Stimulated activated CD8-positive, alpha-beta memory T cell treated with anti-CD3 and anti-CD28 coated beads, Interleukin-2, amount 100 ng/mL, for 48 hours (primary cell): ENCODE results near the gene AASS.
A peak's percentile ranks its signal among the peaks of the same experiment; 100 is the strongest.
"Not testable (repeated sequence)": the region's sequence is repeated elsewhere in the genome, so short reads cannot be mapped to it uniquely, and the experiment has no call there.

Experiments used
- DNase-seq, 2 donors: peaks; one replicate each; pipeline ENCODE4 v3.0.0-alpha.2; 2020; ENCODE audit warnings: low read depth in 2 of 2

AASS gene

DNA sequence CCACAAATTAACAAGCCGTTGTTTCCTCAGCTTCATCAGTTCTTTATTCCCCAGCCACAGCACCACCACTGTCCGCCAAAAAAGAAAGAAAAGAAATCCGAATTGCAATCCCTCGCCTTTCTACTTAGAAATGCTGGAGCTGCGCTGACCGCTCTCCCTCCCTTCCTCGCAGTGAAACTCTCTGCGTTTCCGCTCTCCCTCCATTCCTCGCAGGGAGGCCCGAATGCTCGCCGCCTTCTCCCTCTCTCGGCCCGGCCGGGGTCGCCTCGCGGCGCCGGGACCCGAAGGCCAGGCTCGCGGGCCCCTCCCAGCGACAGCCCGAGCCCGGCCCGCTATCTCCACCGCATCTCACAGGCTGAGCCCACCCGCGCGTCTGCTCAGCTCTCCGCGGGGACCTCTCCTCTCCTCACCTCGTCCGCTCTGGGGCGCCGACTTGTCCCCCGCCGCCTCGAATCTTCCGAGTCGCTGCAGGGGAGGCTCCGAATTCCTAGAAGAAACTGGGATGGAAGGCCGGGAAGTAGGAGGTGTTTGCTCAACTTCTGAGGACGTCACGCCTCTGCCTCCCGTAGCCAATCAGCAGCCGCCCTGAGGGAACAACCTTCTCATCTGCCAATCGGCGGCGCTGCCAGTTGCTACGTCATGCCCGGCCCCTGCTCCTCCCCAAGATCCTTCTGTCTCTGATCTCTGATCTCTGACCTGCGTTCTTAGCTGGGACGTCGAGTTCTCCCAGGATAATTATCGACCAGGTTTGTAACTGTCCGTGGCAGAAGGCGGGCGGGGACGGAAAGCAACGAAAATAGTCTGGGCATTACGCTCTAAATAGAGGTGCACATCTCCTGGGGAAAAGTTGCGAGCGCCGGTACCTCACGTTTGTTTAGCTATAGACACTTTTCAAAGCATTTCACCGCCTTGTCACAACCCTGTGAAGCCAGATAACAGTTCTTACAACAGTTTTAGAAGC, at the start of gene AASS:
Gene AASS, minus strand, starts transcription at position 499 of the 961 bp plus-strand sequence. CDS start 10,523 bp downstream, outside the sequence.
- DNase-seq, result peak; percentile 63 to 65

DNA sequence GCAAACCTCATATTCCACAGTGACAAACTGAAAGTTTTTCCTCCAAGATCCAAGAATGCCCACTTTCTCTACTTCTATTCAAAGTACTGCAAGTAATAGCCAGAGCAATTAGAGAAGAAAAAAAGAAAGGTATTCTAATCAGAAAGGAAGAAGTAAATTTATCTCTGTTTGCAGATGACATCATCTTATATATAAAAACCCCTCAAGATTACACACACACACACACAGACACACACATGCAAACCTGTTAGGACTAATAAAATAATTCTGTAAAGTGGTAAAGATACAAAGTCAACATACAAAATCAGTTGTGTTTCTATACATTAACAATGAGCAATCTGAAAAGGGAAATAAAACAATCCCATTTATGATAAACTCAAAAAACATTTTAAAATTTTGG, 44.7 kb upstream of the AASS start:
- DNase-seq, result no peak

DNA sequence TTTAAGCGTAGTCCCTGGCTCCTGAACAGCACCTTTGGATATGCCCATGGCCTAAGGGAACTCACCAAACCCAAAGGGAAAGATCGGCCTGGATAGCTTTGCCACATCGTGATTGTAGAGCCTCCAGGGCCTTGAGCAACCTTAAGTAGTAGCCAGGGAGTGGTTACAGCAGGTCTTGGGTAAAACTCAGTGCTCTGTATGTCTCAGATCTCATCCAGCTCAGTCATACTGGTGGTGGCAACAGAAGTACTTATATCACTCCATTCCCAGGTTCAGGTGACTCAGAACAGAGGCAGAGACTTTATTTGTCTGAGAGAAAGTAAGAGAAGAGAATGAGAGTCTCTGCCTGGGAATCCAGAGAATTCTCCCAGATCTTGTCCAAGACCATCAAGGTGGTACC, 39.1 kb upstream of the AASS start:
- no peak for DNase-seq

- no peak for DNase-seq
Measured at GRCh38 chr7:122182081-122182480, 38.0 kb upstream of the AASS start.

DNA sequence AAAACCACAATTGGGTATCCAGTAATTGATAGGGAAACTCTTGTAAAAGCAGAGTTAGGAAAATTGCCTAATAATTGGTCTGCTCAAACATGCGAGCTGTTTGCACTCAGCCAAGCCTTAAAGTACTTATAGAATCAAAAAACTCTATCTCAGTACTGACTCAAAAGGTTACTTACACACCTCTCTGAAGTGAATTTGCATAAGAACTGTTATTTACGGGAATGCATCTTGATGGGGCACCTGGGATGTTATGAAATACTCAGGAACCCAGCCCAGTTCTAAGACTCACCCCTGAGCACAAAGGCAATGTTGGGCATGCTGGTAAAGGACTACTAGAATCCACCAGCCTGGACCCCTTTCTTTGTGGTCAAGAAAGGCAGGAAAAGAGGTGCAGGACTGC, 28.1 kb upstream of the AASS start:
- not testable (repeated sequence) for DNase-seq

GRCh38 chr7:122166740-122167139, 22.7 kb upstream of the AASS start:
- DNase-seq, result no peak

GRCh38 chr7:122166275-122166674, 22.2 kb upstream of the AASS start:
- DNase-seq, result no peak

GRCh38 chr7:122161628-122162027, 17.6 kb upstream of the AASS start:
- DNase-seq, result no peak

- no peak for DNase-seq
Measured at GRCh38 chr7:122155566-122155965, 11.5 kb upstream of the AASS start.

- DNase-seq, result no peak
Measured at GRCh38 chr7:122148878-122149277, 4.8 kb upstream of the AASS start.

- DNase-seq, result no peak
Measured at GRCh38 chr7:122148081-122148480, 4.0 kb upstream of the AASS start.

DNA sequence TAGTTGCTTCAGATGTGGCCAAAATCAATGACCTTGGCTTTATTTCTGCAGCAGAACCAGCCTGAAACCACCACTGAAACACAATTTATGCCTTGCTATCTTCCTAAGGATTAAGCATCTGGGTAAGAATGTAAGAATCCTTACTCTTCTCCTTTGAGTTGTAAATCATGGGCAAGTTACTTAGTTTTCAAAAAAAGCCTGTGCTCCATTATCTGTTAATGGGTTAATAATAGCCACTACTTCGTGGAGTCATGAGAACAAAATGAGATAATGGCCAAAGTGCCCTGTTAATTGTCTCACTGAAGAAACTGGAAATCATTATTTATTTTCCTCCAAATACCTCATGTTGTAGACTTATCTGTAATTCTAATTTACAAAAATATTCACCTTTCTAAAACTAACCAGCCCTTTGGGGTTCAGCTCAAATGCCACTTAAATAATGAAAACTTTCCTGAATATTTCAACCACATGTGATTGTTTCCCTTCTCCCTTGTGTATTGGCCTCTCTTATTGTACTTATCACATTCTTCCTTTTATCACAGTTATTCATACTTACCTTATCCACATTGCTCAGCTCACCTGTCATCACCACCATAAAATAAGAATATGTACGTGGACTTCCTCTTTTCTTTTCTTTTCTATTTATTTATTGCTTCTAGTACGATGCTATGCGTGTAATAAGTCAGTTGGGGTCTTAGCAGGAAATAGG, 2.0 kb upstream of the AASS start:
- DNase-seq, result no peak

- DNase-seq, result no peak
Measured at GRCh38 chr7:122143376-122143750, 686 bp downstream of the AASS start.

DNA sequence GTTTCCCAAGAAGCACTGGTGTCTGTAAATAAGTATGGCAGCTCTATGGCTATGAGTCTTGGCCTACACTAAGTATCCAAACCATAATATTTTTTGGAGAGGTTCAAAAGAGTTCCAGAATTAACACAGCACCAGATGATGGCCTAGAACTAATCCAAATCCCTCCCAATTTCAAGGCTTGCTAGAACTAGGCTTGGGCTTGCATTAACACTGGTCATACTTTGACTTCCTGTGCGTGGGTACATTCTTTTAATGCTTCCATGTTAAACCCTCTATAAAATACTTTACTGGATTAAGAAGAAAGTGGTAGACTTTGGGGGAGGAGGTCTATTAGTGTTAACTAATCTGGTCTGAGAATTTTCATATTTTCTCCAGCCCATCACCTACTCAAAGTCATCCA, 3.1 kb downstream of the AASS start:
- DNase-seq, result no peak

GRCh38 chr7:122137251-122138077, 6.6 kb downstream of the AASS start:
- no peak for DNase-seq

DNA sequence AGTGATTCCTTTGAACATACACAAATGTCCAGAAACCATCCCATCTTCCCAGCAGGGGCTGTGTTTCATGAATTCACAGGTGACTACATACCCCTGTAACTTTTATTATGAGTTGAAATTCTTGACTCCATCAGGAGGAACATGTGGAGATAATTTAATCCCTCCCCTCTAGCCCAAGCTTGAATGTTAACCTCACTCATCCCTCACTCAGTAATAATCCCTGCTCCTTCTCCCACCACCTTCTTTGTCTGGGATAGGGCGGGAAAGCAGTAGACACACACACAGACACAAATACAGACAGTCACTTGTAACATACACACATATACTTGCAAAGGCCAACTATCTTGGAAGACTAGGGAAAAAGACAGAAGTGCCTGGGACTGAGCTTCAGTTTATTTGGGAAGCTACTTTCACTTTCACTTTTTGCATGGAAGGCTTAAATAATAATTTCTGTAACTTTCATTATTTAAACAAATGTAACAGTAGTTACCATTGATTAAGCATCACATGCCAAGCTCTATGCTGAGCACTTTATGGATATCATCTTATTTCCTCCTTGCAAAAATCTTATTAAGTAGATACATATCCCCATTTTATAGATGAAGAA, 7.3 kb downstream of the AASS start:
- DNase-seq, result no peak

- DNase-seq, result no peak
Measured at GRCh38 chr7:122136078-122136477, 8.0 kb downstream of the AASS start.

DNA sequence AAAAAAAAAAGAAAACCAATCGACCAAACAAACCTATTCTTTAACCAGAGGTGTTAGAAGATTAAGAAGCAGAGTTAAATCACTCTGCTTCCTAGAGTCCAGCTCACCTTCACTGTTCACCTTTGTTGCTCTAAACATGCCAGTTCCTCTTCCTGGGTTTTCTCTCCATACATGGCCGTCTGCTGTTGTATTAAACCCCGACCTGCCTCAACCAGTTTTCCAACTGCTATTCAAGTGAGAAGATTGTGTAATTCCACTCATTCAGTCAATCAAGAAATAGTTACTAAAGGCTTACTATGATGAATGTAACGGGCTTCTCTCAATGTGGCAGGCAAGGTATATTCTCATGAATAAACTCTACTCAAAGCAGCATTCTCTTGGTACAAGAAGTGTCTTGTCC, 8.8 kb downstream of the AASS start:
- DNase-seq, result no peak

DNA sequence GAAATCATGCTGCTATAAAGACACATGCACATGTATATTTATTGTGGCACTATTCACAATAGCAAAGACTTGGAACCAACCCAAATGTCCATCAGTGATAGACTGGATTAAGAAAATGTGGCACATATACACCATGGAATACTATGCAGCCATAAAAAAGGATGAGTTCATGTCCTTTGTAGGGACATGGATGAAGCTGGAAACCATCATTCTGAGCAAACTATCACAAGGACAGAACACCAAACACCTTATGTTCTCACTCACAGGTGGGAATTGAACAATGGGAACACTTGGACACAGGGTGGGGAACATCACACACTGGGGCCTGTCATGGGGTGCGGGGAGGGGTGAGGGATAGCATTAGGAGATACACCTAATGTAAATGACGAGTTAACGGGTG, 9.3 kb downstream of the AASS start:
- not testable (repeated sequence) for DNase-seq

- DNase-seq, result no peak
Measured at GRCh38 chr7:122133477-122133876, 10.6 kb downstream of the AASS start.

- no peak for DNase-seq
Measured at GRCh38 chr7:122132341-122132740, 11.7 kb downstream of the AASS start.

DNA sequence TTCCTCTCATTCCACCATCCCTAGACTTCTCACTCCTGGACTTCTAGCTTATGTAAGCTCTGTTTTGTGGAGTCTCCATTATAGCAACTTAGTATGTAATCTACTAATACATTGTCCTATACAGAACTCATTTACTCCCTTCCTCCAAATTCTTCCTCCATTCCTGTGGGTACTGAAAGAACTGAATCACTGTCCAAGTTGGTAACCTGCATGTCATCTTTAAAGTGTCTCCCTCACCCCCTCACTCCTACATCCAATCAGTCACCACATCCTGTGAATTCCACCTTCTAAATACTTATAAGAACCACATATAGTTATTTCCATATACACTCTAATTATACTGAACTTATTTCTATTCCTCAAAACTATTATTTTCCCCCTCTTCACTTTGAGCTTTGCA, 20.3 kb downstream of the AASS start:
- no peak for DNase-seq
